ENCODE measurements around the gene TP53I13. TPM values are rescaled to one million over a fixed set of nuclear protein-coding genes. Genes with fewer than 3 reads are reported as not detected.

TP53I13 gene
- total and polyA plus RNA-seq, 2 of the 13 experiments (the other 11 are each of a cell fraction or from before 2014, with no cell fraction given): 16.9 to 25.7 TPM

DNA sequence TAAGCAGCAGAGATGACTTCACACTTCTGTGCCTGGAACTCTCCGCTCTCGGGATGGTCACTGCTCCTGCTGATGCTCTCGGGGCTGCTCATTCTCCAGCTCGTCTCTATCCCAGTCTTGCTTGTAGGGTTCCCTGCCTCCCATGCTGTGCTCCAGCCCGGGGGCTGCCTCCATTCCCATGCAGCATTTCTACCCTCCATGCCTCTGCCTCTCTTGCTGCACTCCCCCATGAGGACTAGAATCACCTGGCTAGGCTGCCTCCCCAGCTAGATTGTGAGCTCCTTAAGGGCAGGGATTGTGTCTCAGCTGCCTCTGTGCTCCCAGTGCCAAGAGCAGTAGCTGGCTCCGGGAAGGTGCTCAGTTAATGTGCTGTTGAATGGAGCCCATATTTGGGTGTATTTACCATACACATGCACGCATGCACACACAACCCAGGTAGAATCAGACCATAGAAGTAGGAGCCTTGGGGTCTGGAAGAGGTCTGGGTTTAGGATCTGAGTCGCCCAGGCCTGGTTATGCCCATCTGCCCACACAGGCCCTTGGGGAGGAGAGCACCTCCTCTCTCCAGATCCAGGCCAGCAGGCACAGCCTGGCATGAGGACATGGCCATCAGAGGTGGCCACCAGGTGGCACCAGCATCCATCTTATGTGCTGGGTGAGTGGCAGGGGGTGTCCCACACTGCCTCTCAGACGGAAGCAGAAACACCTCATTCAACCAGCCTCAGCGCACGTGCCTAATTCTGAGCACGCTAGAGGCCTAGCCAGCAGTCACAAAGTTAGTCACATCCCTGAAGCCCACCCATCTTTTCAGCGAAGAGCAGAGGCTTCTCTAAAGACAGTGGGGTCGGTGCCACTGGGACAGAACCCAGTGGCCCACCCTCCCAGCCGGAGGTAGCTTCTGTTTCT is 11.6 kb downstream of the TP53I13 start (continued):
- TF ChIP-seq, protein P1, sequence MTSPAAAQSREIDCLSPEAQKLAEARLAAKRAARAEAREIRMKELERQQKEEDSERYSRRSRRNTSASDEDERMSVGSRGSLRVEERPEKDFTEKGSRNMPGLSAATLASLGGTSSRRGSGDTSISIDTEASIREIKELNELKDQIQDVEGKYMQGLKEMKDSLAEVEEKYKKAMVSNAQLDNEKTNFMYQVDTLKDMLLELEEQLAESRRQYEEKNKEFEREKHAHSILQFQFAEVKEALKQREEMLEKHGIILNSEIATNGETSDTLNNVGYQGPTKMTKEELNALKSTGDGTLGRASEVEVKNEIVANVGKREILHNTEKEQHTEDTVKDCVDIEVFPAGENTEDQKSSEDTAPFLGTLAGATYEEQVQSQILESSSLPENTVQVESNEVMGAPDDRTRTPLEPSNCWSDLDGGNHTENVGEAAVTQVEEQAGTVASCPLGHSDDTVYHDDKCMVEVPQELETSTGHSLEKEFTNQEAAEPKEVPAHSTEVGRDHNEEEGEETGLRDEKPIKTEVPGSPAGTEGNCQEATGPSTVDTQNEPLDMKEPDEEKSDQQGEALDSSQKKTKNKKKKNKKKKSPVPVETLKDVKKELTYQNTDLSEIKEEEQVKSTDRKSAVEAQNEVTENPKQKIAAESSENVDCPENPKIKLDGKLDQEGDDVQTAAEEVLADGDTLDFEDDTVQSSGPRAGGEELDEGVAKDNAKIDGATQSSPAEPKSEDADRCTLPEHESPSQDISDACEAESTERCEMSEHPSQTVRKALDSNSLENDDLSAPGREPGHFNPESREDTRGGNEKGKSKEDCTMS (CRISPR knock-in tag; conservative IDR thresholded peaks at IDR 0.05): no peak
- TF ChIP-seq ZNF746 (CRISPR knock-in tag; IDR thresholded peaks at IDR 0.05) (no peak), ZSCAN22 (CRISPR knock-in tag; IDR thresholded peaks at IDR 0.05) (no peak), SNAPC2 (CRISPR knock-in tag; IDR thresholded peaks at IDR 0.05) (no peak), ZFP36L1 (CRISPR knock-in tag; IDR thresholded peaks at IDR 0.05) (no peak), RFX1 (IDR thresholded peaks at IDR 0.05) (no peak), IRX3 (CRISPR knock-in tag; IDR thresholded peaks at IDR 0.05; ENCODE audit: borderline replicate concordance, low read depth) (no peak), CHD4 (IDR thresholded peaks at IDR 0.05; ENCODE audit: borderline replicate concordance, low read length) (no peak), ZNF768 (CRISPR knock-in tag; IDR thresholded peaks at IDR 0.05) (peak; percentile 44; the same call in 1 of the 2 replicates), PHF20 (CRISPR knock-in tag; IDR thresholded peaks at IDR 0.05) (no peak)
- TF ChIP-seq, protein P2, sequence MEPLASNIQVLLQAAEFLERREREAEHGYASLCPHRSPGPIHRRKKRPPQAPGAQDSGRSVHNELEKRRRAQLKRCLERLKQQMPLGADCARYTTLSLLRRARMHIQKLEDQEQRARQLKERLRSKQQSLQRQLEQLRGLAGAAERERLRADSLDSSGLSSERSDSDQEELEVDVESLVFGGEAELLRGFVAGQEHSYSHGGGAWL (CRISPR knock-in tag; IDR thresholded peaks at IDR 0.05): no peak
- TF ChIP-seq, protein P3, sequence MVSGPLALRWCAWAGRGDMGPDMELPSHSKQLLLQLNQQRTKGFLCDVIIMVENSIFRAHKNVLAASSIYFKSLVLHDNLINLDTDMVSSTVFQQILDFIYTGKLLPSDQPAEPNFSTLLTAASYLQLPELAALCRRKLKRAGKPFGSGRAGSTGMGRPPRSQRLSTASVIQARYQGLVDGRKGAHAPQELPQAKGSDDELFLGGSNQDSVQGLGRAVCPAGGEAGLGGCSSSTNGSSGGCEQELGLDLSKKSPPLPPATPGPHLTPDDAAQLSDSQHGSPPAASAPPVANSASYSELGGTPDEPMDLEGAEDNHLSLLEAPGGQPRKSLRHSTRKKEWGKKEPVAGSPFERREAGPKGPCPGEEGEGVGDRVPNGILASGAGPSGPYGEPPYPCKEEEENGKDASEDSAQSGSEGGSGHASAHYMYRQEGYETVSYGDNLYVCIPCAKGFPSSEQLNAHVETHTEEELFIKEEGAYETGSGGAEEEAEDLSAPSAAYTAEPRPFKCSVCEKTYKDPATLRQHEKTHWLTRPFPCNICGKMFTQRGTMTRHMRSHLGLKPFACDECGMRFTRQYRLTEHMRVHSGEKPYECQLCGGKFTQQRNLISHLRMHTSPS (CRISPR knock-in tag; IDR thresholded peaks at IDR 0.05; ENCODE audit: low read depth): peak; percentile 50; the same call in 1 of the 2 replicates
- TF ChIP-seq, protein P4, sequence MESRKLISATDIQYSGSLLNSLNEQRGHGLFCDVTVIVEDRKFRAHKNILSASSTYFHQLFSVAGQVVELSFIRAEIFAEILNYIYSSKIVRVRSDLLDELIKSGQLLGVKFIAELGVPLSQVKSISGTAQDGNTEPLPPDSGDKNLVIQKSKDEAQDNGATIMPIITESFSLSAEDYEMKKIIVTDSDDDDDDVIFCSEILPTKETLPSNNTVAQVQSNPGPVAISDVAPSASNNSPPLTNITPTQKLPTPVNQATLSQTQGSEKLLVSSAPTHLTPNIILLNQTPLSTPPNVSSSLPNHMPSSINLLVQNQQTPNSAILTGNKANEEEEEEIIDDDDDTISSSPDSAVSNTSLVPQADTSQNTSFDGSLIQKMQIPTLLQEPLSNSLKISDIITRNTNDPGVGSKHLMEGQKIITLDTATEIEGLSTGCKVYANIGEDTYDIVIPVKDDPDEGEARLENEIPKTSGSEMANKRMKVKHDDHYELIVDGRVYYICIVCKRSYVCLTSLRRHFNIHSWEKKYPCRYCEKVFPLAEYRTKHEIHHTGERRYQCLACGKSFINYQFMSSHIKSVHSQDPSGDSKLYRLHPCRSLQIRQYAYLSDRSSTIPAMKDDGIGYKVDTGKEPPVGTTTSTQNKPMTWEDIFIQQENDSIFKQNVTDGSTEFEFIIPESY (CRISPR knock-in tag; IDR thresholded peaks at IDR 0.05): peak; percentile 33; the same call in 1 of the 2 replicates
- TF ChIP-seq, protein P5, sequence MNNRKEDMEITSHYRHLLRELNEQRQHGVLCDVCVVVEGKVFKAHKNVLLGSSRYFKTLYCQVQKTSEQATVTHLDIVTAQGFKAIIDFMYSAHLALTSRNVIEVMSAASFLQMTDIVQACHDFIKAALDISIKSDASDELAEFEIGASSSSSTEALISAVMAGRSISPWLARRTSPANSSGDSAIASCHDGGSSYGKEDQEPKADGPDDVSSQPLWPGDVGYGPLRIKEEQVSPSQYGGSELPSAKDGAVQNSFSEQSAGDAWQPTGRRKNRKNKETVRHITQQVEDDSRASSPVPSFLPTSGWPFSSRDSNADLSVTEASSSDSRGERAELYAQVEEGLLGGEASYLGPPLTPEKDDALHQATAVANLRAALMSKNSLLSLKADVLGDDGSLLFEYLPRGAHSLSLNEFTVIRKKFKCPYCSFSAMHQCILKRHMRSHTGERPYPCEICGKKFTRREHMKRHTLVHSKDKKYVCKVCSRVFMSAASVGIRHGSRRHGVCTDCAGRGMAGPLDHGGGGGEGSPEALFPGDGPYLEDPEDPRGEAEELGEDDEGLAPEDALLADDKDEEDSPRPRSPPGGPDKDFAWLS (CRISPR knock-in tag; IDR thresholded peaks at IDR 0.05; ENCODE audit: borderline replicate concordance): no peak
- TF ChIP-seq, protein P6, sequence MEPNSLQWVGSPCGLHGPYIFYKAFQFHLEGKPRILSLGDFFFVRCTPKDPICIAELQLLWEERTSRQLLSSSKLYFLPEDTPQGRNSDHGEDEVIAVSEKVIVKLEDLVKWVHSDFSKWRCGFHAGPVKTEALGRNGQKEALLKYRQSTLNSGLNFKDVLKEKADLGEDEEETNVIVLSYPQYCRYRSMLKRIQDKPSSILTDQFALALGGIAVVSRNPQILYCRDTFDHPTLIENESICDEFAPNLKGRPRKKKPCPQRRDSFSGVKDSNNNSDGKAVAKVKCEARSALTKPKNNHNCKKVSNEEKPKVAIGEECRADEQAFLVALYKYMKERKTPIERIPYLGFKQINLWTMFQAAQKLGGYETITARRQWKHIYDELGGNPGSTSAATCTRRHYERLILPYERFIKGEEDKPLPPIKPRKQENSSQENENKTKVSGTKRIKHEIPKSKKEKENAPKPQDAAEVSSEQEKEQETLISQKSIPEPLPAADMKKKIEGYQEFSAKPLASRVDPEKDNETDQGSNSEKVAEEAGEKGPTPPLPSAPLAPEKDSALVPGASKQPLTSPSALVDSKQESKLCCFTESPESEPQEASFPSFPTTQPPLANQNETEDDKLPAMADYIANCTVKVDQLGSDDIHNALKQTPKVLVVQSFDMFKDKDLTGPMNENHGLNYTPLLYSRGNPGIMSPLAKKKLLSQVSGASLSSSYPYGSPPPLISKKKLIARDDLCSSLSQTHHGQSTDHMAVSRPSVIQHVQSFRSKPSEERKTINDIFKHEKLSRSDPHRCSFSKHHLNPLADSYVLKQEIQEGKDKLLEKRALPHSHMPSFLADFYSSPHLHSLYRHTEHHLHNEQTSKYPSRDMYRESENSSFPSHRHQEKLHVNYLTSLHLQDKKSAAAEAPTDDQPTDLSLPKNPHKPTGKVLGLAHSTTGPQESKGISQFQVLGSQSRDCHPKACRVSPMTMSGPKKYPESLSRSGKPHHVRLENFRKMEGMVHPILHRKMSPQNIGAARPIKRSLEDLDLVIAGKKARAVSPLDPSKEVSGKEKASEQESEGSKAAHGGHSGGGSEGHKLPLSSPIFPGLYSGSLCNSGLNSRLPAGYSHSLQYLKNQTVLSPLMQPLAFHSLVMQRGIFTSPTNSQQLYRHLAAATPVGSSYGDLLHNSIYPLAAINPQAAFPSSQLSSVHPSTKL (CRISPR knock-in tag; IDR thresholded peaks at IDR 0.05): peak; percentile 19; the same call in 1 of the 2 replicates

Data from HepG2 (cell line).